ENCODE measurements around the gene ST6GALNAC3. TPM values are rescaled to one million over a fixed set of nuclear protein-coding genes. Genes with fewer than 3 reads are reported as not detected.
"Not testable (repeated sequence)": the region's sequence is repeated elsewhere in the genome, so short reads cannot be mapped to it uniquely, and the experiment has no call there.

The ST6GALNAC3 gene
- total RNA-seq, 2 experiments from 2014 or later, result 0.50 to 1.2 TPM

DNA sequence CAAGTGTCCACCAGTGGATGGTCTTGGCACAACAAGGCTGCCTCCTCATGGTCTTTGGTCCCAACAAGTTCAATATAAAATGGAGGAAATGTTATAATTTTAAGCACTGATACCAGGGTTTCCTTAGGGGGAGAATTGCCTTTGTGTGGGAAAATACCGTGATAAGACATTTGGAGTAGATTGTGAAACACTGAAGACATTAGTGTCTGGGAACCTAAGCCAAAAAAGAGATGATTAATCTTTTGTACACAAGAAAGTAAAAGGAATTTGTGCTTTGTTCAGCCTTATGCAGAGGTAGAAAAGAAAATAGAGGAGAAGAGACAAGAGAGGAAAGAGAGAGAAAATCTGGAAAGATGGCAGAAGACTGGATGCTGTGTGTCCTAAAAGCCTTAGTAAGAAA, 36.1 kb downstream of the ST6GALNAC3 start:
- H4K20me1 ChIP-seq (ENCODE audit: insufficient read depth, low read length), result no peaks in the 10 kb centered on the region
- no peaks in the 10 kb centered on the region for H3K9me3 ChIP-seq (ENCODE audit: low read length)
- no peaks in the 10 kb centered on the region for H3K4me1 ChIP-seq (ENCODE audit: insufficient read depth, low read length, poor library complexity, severe bottlenecking)
- H3K4me2 ChIP-seq (ENCODE audit: low read length), result no peak overlapping the region
- BruUV-seq (replicated peaks), result no TSS peak
- H3K9me2 ChIP-seq (ENCODE audit: insufficient read depth, low read length), result no peaks in the 10 kb centered on the region; the same call in 1 of the 2 replicates
- no peaks in the 10 kb centered on the region for H3K36me3 ChIP-seq (ENCODE audit: insufficient read depth, low read length)
- H2AFZ ChIP-seq (ENCODE audit: low read length), result no peak overlapping the region
- POLR2A ChIA-PET, result no interaction called here
- no peak overlapping the region for H3K4me3 ChIP-seq (ENCODE audit: low read depth, low read length, poor library complexity, severe bottlenecking)
- no peak for DNase-seq (ENCODE audit: low spot score)
- no peak overlapping the region for H3K27ac ChIP-seq (ENCODE audit: low read depth, low read length, poor library complexity, severe bottlenecking)
- TF ChIP-seq EZH2phosphoT487 (IDR thresholded peaks at IDR 0.05; ENCODE audit: borderline replicate concordance, low read depth, low read length), result no peak
- TF ChIP-seq, protein P1, sequence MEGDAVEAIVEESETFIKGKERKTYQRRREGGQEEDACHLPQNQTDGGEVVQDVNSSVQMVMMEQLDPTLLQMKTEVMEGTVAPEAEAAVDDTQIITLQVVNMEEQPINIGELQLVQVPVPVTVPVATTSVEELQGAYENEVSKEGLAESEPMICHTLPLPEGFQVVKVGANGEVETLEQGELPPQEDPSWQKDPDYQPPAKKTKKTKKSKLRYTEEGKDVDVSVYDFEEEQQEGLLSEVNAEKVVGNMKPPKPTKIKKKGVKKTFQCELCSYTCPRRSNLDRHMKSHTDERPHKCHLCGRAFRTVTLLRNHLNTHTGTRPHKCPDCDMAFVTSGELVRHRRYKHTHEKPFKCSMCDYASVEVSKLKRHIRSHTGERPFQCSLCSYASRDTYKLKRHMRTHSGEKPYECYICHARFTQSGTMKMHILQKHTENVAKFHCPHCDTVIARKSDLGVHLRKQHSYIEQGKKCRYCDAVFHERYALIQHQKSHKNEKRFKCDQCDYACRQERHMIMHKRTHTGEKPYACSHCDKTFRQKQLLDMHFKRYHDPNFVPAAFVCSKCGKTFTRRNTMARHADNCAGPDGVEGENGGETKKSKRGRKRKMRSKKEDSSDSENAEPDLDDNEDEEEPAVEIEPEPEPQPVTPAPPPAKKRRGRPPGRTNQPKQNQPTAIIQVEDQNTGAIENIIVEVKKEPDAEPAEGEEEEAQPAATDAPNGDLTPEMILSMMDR (conservative IDR thresholded peaks at IDR 0.05; ENCODE audit: low read length), result no peak
- CTCF ChIA-PET (ENCODE audit: unreplicated experiment), result no interaction called here
- no peaks in the 10 kb centered on the region for H3K79me2 ChIP-seq (ENCODE audit: insufficient read depth, low read depth, low read length)
- intact Hi-C loops (cut with micrococcal nuclease; ENCODE audit: unreplicated experiment), result no loop called here

DNA sequence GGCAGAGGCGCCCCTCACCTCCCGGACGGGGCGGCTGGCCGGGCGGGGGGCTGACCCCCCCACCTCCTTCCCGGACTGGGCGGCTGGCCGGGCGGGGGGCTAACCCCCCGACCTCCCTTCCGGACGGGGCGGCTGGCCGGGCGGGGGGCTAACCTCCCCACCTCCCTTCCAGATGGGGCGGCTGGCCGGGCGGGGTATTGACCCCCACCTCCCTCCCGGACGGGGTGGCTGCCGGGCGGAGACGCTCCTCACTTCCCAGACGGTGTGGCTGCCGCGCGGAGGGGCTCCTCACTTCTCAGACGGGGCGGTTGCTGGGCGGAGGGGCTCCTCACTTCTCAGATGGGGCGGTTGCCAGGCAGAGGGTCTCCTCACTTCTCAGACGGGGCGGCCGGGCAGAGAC, 37.8 kb downstream of the ST6GALNAC3 start:
- DNase-seq (ENCODE audit: low spot score); H3K4me3 ChIP-seq (ENCODE audit: low read depth, low read length, poor library complexity, severe bottlenecking); BruUV-seq (replicated peaks); H4K20me1 ChIP-seq (ENCODE audit: insufficient read depth, low read length); H3K4me1 ChIP-seq (ENCODE audit: insufficient read depth, low read length, poor library complexity, severe bottlenecking); H3K4me2 ChIP-seq (ENCODE audit: low read length); H3K9me2 ChIP-seq (ENCODE audit: insufficient read depth, low read length); H3K9me3 ChIP-seq (ENCODE audit: low read length); H3K36me3 ChIP-seq (ENCODE audit: insufficient read depth, low read length); POLR2A ChIA-PET; intact Hi-C loops (cut with micrococcal nuclease; ENCODE audit: unreplicated experiment); H3K27ac ChIP-seq (ENCODE audit: low read depth, low read length, poor library complexity, severe bottlenecking); H3K79me2 ChIP-seq (ENCODE audit: insufficient read depth, low read depth, low read length); CTCF ChIA-PET (ENCODE audit: unreplicated experiment); H2AFZ ChIP-seq (ENCODE audit: low read length): not testable (repeated sequence)

DNA sequence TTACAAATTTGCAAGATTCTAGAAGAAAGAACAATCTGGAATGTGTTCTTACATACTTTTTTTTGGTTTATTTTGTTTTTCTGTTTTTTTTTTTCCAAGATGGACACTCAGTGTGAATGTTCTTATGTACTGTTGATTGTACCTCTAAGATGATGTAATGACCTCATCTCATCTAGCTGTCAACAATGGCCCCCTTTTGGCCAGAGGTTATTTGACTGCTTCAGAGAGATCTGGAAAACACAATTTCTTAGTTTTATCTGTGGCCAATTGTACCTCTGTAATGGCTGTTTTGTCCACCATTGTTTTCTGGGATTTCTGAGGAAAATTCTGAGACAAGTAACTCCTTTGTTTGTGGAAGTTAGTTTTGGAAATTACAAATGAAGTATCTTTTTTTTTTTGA, 38.9 kb downstream of the ST6GALNAC3 start:
- ChIA-PET CTCF (ENCODE audit: unreplicated experiment) (no interaction called here), POLR2A (no interaction called here)

More for the DNA sequence above, 38.9 kb downstream of the ST6GALNAC3 start:
- TF ChIP-seq, protein P1 (conservative IDR thresholded peaks at IDR 0.05; ENCODE audit: low read length), result no peak
- TF ChIP-seq EZH2phosphoT487 (IDR thresholded peaks at IDR 0.05; ENCODE audit: borderline replicate concordance, low read depth, low read length), result no peak
- H4K20me1 ChIP-seq (ENCODE audit: insufficient read depth, low read length), result no peaks in the 10 kb centered on the region
- H3K4me2 ChIP-seq (ENCODE audit: low read length), result no peak overlapping the region
- no peaks in the 10 kb centered on the region for H3K4me1 ChIP-seq (ENCODE audit: insufficient read depth, low read length, poor library complexity, severe bottlenecking)
- BruUV-seq (replicated peaks), result no TSS peak
- H3K4me3 ChIP-seq (ENCODE audit: low read depth, low read length, poor library complexity, severe bottlenecking), result no peak overlapping the region
- no peaks in the 10 kb centered on the region for H3K79me2 ChIP-seq (ENCODE audit: insufficient read depth, low read depth, low read length)
- H3K27ac ChIP-seq (ENCODE audit: low read depth, low read length, poor library complexity, severe bottlenecking), result no peak overlapping the region
- no peaks in the 10 kb centered on the region for H3K36me3 ChIP-seq (ENCODE audit: insufficient read depth, low read length)
- DNase-seq (ENCODE audit: low spot score), result no peak
- H3K9me3 ChIP-seq (ENCODE audit: low read length), result no peaks in the 10 kb centered on the region
- no peaks in the 10 kb centered on the region; the same call in 1 of the 2 replicates for H3K9me2 ChIP-seq (ENCODE audit: insufficient read depth, low read length)
- intact Hi-C loops (cut with micrococcal nuclease; ENCODE audit: unreplicated experiment), result no loop called here
- no peak overlapping the region for H2AFZ ChIP-seq (ENCODE audit: low read length)

Measured in OCI-LY7 (cell line).